SU-DHL-6 (cell line): Measurements from ENCODE around the gene ZNF532.

Experiments used
- H2AFZ ChIP-seq: fragments of 200-600 bp; sonication (generic); 2 replicates; pipeline ENCODE4 v1.6.1; 2014; ENCODE audit warnings: low read depth, mild to moderate bottlenecking, moderate library complexity, mixed read lengths, antibody characterized with exemption, low read length; ENCODE audit not compliant: severe bottlenecking
- H3F3A ChIP-seq: fragments of 200-600 bp; shearing (Covaris generic); 2 replicates; pipeline ENCODE4 v1.6.0; 2016; ENCODE audit warnings: antibody characterized with exemption, mild to moderate bottlenecking; ENCODE audit not compliant: insufficient read depth
- H3K27ac ChIP-seq: fragments of 200-600 bp; sonication (generic); 2 replicates; pipeline ENCODE4 v1.5.1; 2016; ENCODE audit warnings: low read depth, mild to moderate bottlenecking, low read length, moderate library complexity, mixed read lengths
- H3K27me3 ChIP-seq: fragments of 200-600 bp; sonication (generic), shearing (Covaris generic); 2 replicates; pipeline ENCODE4 v1.6.0; 2014; ENCODE audit warnings: mild to moderate bottlenecking, low read length
- H3K36me3 ChIP-seq: fragments of 200-600 bp; sonication (generic); 2 replicates; pipeline ENCODE4 v1.6.1; 2014; ENCODE audit warnings: mild to moderate bottlenecking, low read length, mixed read lengths
- H3K4me2 ChIP-seq: fragments of 300-600, 200-600 bp; shearing (Covaris generic), sonication (generic); 2 replicates; pipeline ENCODE4 v1.6.0; 2014; ENCODE audit warnings: low read length, low read depth, mild to moderate bottlenecking; ENCODE audit not compliant: poor library complexity, severe bottlenecking
- H3K4me3 ChIP-seq: fragments of 200-600 bp; sonication (generic); 2 replicates; pipeline ENCODE4 v1.5.1; 2014; ENCODE audit warnings: antibody characterized with exemption, low read length, mild to moderate bottlenecking, mixed read lengths; ENCODE audit not compliant: insufficient read depth, poor library complexity, severe bottlenecking
- H3K79me2 ChIP-seq: fragments of 200-600 bp; sonication (generic); 2 replicates; pipeline ENCODE4 v1.6.1; 2014; ENCODE audit warnings: mild to moderate bottlenecking, low read length, moderate library complexity; ENCODE audit not compliant: insufficient read depth
- H3K9ac ChIP-seq: fragments of 200-600 bp; sonication (generic); 2 replicates; pipeline ENCODE4 v1.7.0; 2014; ENCODE audit warnings: mild to moderate bottlenecking, low read length
- H3K9me2 ChIP-seq: fragments of 200-600 bp; sonication (generic); replicated peaks from 2 replicates; pipeline ENCODE4 v1.6.1; 2014; ENCODE audit warnings: low read length; ENCODE audit not compliant: insufficient read depth
- H3K9me3 ChIP-seq: fragments of 200-600 bp; sonication (generic); 2 replicates; pipeline ENCODE4 v1.6.1; 2014; ENCODE audit warnings: low read length, mixed read lengths; ENCODE audit not compliant: insufficient read depth
- H4K20me1 ChIP-seq: fragments of 200-600 bp; sonication (generic); 2 replicates; pipeline ENCODE4 v1.6.1; 2014; ENCODE audit warnings: low read depth, mild to moderate bottlenecking, antibody characterized with exemption, low read length, moderate library complexity, mixed read lengths
- CTCF ChIP-seq: fragments of 200-600 bp; sonication (generic); IDR thresholded peaks from one replicate; pipeline ENCODE4 v1.5.1; 2017; ENCODE audit warnings: antibody characterized with exemption, mild to moderate bottlenecking, low read length, moderate library complexity; ENCODE audit not compliant: insufficient read depth, poor library complexity, severe bottlenecking
- EZH2phosphoT487 ChIP-seq: fragments of 200-600 bp; sonication (generic), shearing (Covaris generic); conservative IDR thresholded peaks from 2 replicates; pipeline ENCODE4 v1.6.1; 2018; ENCODE audit warnings: mild to moderate bottlenecking, antibody characterized with exemption, low read length, moderate library complexity, mixed read lengths

The ZNF532 gene

GRCh38 chr18:58863539-58864145 lies 1.0 kb upstream of the ZNF532 start:
- Histone ChIP-seq H3F3A (peaks cover 23% of the 10 kb centered on the region), H3K79me2 (peaks cover 35% of the 10 kb centered on the region; the same call in 1 of the 2 replicates), H3K4me2 (peak overlapping the region; percentile 57), H3K4me3 (peak overlapping the region; percentile 55), H2AFZ (peak overlapping the region; percentile 72), H3K27ac (peak overlapping the region; percentile 80), H3K27me3 (no peaks in the 10 kb centered on the region), H3K9ac (peak overlapping the region; percentile 75), H3K9me3 (no peaks in the 10 kb centered on the region), H3K36me3 (peaks cover 8% of the 10 kb centered on the region), H3K9me2 (no peaks in the 10 kb centered on the region), H4K20me1 (no peaks in the 10 kb centered on the region)
- TF ChIP-seq CTCF, result no peak
- TF ChIP-seq EZH2phosphoT487, result no peak

- H3K9me3 ChIP-seq, result no peaks in the 10 kb centered on the region
- peak overlapping the region; percentile 8 for H3K4me3 ChIP-seq
- H3K36me3 ChIP-seq, result peaks cover 14% of the 10 kb centered on the region
- H3K27me3 ChIP-seq, result no peaks in the 10 kb centered on the region
- peak overlapping the region; percentile 57 for H3K4me2 ChIP-seq
- no peaks in the 10 kb centered on the region for H4K20me1 ChIP-seq
- H3K9me2 ChIP-seq, result no peaks in the 10 kb centered on the region
- peaks cover 23% of the 10 kb centered on the region for H3F3A ChIP-seq
- peak overlapping the region; percentile 23 for H2AFZ ChIP-seq
- TF ChIP-seq CTCF, result no peak
- TF ChIP-seq EZH2phosphoT487, result no peak
- peaks cover 35% of the 10 kb centered on the region; the same call in 1 of the 2 replicates for H3K79me2 ChIP-seq
- H3K27ac ChIP-seq, result peak overlapping the region; percentile 80
- H3K9ac ChIP-seq, result peak overlapping the region; percentile 75
Measured at GRCh38 chr18:58865033-58865590, 435 bp downstream of the ZNF532 start.

- no peaks in the 10 kb centered on the region for H3K27me3 ChIP-seq
- TF ChIP-seq EZH2phosphoT487 (no peak), CTCF (no peak)
- H3K36me3 ChIP-seq, result peaks cover 14% of the 10 kb centered on the region
- H2AFZ ChIP-seq, result no peak overlapping the region
- H3F3A ChIP-seq, result peaks cover 23% of the 10 kb centered on the region
- no peaks in the 10 kb centered on the region for H4K20me1 ChIP-seq
- H3K9me2 ChIP-seq, result no peaks in the 10 kb centered on the region
- no peak overlapping the region for H3K9ac ChIP-seq
- no peaks in the 10 kb centered on the region for H3K9me3 ChIP-seq
- peak overlapping the region; percentile 57 for H3K4me2 ChIP-seq
- peaks cover 37% of the 10 kb centered on the region; the same call in 1 of the 2 replicates for H3K79me2 ChIP-seq
- no peak overlapping the region for H3K4me3 ChIP-seq
- peak overlapping the region; percentile 80; the same call in 1 of the 2 replicates for H3K27ac ChIP-seq
Measured at GRCh38 chr18:58865701-58866065, 1.0 kb downstream of the ZNF532 start.
